ENCODE measurements around the gene RTN4R.

The RTN4R gene

GRCh38 chr22:20239676-20240446 is 28.3 kb downstream of the RTN4R start:
- no peak for DNase-seq

- peak; percentile 32 for DNase-seq
Measured at GRCh38 chr22:20238901-20239675, 29.0 kb downstream of the RTN4R start.

GRCh38 chr22:20238536-20238900 is 29.6 kb downstream of the RTN4R start:
- peak; percentile 21 for DNase-seq

GRCh38 chr22:20237480-20238440 is 30.4 kb downstream of the RTN4R start:
- DNase-seq, result no peak

GRCh38 chr22:20236052-20236717 is 31.9 kb downstream of the RTN4R start:
- no peak for DNase-seq

GRCh38 chr22:20235389-20235991 is 32.6 kb downstream of the RTN4R start:
- no peak for DNase-seq

- DNase-seq, result no peak
Measured at GRCh38 chr22:20234760-20235388, 33.2 kb downstream of the RTN4R start.

GRCh38 chr22:20234314-20234682 is 33.8 kb downstream of the RTN4R start:
- DNase-seq, result no peak

GRCh38 chr22:20233351-20234313 is 34.5 kb downstream of the RTN4R start:
- no peak for DNase-seq

- no peak for DNase-seq
Measured at GRCh38 chr22:20232781-20233180, 35.3 kb downstream of the RTN4R start.

GRCh38 chr22:20232237-20232598 is 35.9 kb downstream of the RTN4R start:
- DNase-seq, result no peak

GRCh38 chr22:20231514-20232236 is 36.4 kb downstream of the RTN4R start:
- DNase-seq, result no peak

- DNase-seq, result no peak
Measured at GRCh38 chr22:20230777-20231420, 37.2 kb downstream of the RTN4R start.

GRCh38 chr22:20229916-20230775 is 38.0 kb downstream of the RTN4R start:
- no peak for DNase-seq

- no peak for DNase-seq
Measured at GRCh38 chr22:20228939-20229272, 39.2 kb downstream of the RTN4R start.

GRCh38 chr22:20228055-20228938 is 39.8 kb downstream of the RTN4R start:
- no peak for DNase-seq

- DNase-seq, result no peak
Measured at GRCh38 chr22:20227363-20227762, 40.8 kb downstream of the RTN4R start.
